Measurements from ENCODE around the gene USPL1.

USPL1 gene

GRCh38 chr13:30617315-30618185 lies at the start of gene USPL1:
USPL1 (plus strand) TSS chr13:30617920; CDS start chr13:30621141, 3,221 bp downstream.
- peaks cover 36% of the 10 kb centered on the region for H3K4me1 Mint-ChIP-seq (ENCODE audit: low read depth)
- H3K9me3 Mint-ChIP-seq (ENCODE audit: low read depth) = no peaks in the 10 kb centered on the region
- H3K27ac Mint-ChIP-seq = no peak within 1 kb of the TSS
- no peaks in the 10 kb centered on the region for H3K27me3 Mint-ChIP-seq
- H3K36me3 Mint-ChIP-seq = peaks cover 4% of the 10 kb centered on the region
- no peak within 1 kb of the TSS for H3K4me3 Mint-ChIP-seq

GRCh38 chr13:30569901-30570576 lies 47.7 kb upstream of the USPL1 start:
- Mint-ChIP-seq H3K4me1 (ENCODE audit: low read depth) (peaks cover 25% of the 10 kb centered on the region), H3K9me3 (ENCODE audit: low read depth) (no peaks in the 10 kb centered on the region), H3K4me3 (no peak overlapping the region), H3K36me3 (no peaks in the 10 kb centered on the region), H3K27ac (peak overlapping the region; percentile 3), H3K27me3 (no peaks in the 10 kb centered on the region)

- Mint-ChIP-seq H3K27ac (no peak overlapping the region), H3K4me1 (ENCODE audit: low read depth) (peaks cover 25% of the 10 kb centered on the region), H3K4me3 (no peak overlapping the region), H3K36me3 (no peaks in the 10 kb centered on the region), H3K27me3 (no peaks in the 10 kb centered on the region), H3K9me3 (ENCODE audit: low read depth) (no peaks in the 10 kb centered on the region)
Measured at GRCh38 chr13:30570691-30571090, 47.0 kb upstream of the USPL1 start.

- Mint-ChIP-seq H3K9me3 (ENCODE audit: low read depth) (no peaks in the 10 kb centered on the region), H3K27me3 (no peaks in the 10 kb centered on the region), H3K4me1 (ENCODE audit: low read depth) (peaks cover 44% of the 10 kb centered on the region)
Measured at GRCh38 chr13:30572859-30573275, 44.9 kb upstream of the USPL1 start.

DNA sequence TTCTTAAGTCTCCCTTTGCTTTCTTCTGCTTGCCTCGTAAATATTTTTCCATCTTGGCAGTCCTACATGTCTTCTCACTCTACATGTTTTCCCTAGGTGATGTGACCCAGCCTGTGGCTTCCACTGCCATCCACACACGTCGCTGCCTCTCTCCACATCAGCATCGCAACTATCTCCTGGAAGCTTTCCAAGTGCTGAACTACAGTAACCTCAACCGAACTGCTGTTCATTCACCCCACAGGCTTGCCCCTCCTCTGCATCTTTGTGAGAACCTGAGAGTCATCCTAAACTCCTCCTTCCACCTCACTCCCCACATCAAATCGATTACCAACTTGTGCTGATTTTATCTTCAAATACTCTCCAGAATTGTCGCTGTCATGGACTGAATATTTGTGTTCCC lies 41.2 kb upstream of the USPL1 start:
- Mint-ChIP-seq H3K27me3 (no peaks in the 10 kb centered on the region), H3K4me1 (ENCODE audit: low read depth) (peaks cover 42% of the 10 kb centered on the region), H3K4me3 (peak overlapping the region; percentile 0), H3K9me3 (ENCODE audit: low read depth) (no peaks in the 10 kb centered on the region), H3K27ac (no peak overlapping the region), H3K36me3 (no peaks in the 10 kb centered on the region)

More at GRCh38 chr13:30572859-30573275, 44.9 kb upstream of the USPL1 start:
- peak overlapping the region; percentile 67 for H3K27ac Mint-ChIP-seq
- no peaks in the 10 kb centered on the region for H3K36me3 Mint-ChIP-seq
- H3K4me3 Mint-ChIP-seq = peak overlapping the region; percentile 79

DNA sequence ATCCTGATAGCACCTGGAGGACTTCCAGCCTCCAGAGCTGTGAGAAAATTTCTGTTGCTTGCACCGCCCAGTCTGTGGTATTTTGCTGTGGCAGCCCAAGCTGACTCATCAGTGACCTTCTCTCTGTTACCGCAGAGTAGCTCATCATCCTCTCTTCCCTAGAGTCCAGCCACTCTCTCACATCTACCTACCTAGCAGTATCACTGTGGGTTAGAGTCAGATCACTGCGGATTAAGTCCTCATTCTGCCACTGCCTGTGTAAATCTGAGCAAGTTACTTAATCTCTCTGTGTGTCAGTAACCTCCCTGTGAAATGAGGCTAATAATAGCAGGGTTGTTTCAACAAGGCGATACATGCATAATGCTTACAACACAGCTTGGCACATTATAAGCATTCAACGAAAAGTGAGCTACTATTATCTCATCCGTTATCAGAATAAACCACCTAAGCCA lies 40.3 kb upstream of the USPL1 start:
- Mint-ChIP-seq H3K27me3 (no peaks in the 10 kb centered on the region), H3K4me3 (no peak overlapping the region), H3K27ac (no peak overlapping the region), H3K9me3 (ENCODE audit: low read depth) (no peaks in the 10 kb centered on the region), H3K4me1 (ENCODE audit: low read depth) (peaks cover 35% of the 10 kb centered on the region), H3K36me3 (no peaks in the 10 kb centered on the region)

DNA sequence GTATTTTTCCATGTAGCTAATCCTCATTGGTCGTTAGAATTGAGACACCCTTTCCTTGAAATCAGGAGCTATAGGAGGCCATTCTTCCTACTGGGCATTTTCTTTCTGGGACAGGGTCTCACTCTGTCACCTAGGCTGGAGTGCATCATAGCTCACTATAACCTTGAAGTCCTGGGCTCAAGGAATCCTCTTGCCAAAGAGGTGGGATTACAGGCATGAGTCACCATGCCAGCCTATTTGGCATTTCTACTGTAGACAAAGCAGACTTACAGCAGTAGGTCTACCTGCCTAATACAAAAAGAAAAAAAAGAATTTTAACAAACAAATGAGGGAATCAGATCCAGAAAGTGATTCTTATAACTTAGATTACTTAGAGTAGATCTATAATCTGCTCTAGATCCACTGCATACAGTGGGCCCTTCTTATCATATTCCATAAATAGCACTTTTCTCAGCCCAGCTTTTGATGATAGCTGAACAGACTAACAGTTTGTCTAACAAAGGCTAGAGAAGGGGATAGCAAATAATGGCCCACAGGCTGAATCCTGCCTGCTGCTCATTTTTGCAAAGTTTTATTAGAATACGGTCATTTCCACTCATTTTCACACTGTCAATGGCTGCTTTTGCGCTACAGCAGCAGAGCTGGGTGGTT lies 36.7 kb upstream of the USPL1 start:
- peaks cover 24% of the 10 kb centered on the region for H3K4me1 Mint-ChIP-seq (ENCODE audit: low read depth)
- no peaks in the 10 kb centered on the region for H3K36me3 Mint-ChIP-seq
- no peaks in the 10 kb centered on the region for H3K27me3 Mint-ChIP-seq
- no peak overlapping the region for H3K27ac Mint-ChIP-seq
- no peak overlapping the region for H3K4me3 Mint-ChIP-seq
- no peaks in the 10 kb centered on the region for H3K9me3 Mint-ChIP-seq (ENCODE audit: low read depth)

GRCh38 chr13:30581582-30581981 lies 36.1 kb upstream of the USPL1 start:
- peaks cover 19% of the 10 kb centered on the region for H3K4me1 Mint-ChIP-seq (ENCODE audit: low read depth)
- no peak overlapping the region for H3K27ac Mint-ChIP-seq
- H3K36me3 Mint-ChIP-seq = no peaks in the 10 kb centered on the region
- H3K4me3 Mint-ChIP-seq = no peak overlapping the region
- no peaks in the 10 kb centered on the region for H3K27me3 Mint-ChIP-seq
- H3K9me3 Mint-ChIP-seq (ENCODE audit: low read depth) = no peaks in the 10 kb centered on the region

DNA sequence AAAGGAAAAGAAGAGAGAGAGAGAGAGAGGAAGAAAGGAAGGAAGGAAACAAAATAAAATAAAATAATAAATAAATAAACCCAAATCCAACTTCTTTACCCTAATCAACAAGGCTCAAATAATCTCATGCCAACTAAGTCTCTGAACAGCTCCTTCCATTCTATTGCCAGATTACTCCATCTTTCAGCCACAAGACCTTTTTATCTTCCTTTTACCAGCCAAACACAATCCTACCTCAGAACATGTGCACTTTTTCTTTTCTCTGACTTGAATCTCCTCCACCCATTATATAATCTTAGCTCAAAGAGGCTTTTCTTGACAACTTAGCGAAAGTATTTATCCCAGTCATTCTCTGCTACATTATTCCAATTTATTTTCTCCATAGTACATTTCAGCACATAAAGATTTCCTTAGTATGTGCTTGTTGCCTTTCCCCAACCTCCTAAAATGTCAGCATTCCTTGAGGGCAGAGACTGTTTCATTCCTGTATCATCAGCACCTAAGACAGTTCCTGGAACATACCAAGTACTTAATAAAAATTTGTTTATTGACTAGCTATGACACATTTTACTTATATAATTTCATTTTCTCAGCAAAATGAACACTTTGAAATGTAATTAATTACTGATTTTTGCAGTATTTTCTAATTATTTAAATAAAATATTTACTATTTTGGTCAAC lies 33.5 kb upstream of the USPL1 start:
- no peaks in the 10 kb centered on the region for H3K36me3 Mint-ChIP-seq
- H3K4me3 Mint-ChIP-seq = no peak overlapping the region
- no peak overlapping the region for H3K27ac Mint-ChIP-seq
- no peaks in the 10 kb centered on the region for H3K4me1 Mint-ChIP-seq (ENCODE audit: low read depth)
- no peaks in the 10 kb centered on the region for H3K9me3 Mint-ChIP-seq (ENCODE audit: low read depth)
- H3K27me3 Mint-ChIP-seq = no peaks in the 10 kb centered on the region

- Mint-ChIP-seq H3K36me3 (no peaks in the 10 kb centered on the region), H3K9me3 (ENCODE audit: low read depth) (no peaks in the 10 kb centered on the region), H3K4me3 (no peak overlapping the region), H3K27ac (no peak overlapping the region), H3K4me1 (ENCODE audit: low read depth) (no peaks in the 10 kb centered on the region), H3K27me3 (no peaks in the 10 kb centered on the region)
Measured at GRCh38 chr13:30585748-30586262, 31.9 kb upstream of the USPL1 start.

DNA sequence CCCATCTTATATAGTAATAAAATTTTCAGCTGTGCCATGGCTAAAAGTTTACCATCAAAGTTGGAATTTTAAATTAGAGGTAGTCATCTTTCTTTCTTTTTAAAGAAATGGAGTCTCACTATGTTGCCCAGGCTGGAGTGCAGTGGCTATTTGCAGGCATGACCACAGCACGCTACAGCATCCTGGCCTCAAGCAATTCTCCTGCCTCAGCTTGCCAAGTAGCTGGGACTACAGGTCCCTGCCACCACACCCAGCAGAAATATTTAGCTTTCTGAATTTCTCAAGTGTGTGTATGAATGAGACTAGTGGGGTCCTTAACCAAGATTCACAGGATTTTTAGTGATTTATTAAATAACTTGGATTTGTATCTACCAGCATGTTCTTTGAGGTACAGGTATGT lies 30.5 kb upstream of the USPL1 start:
- Mint-ChIP-seq H3K27ac (no peak overlapping the region), H3K4me3 (no peak overlapping the region), H3K4me1 (ENCODE audit: low read depth) (no peaks in the 10 kb centered on the region), H3K9me3 (ENCODE audit: low read depth) (no peaks in the 10 kb centered on the region), H3K27me3 (no peaks in the 10 kb centered on the region), H3K36me3 (no peaks in the 10 kb centered on the region)

DNA sequence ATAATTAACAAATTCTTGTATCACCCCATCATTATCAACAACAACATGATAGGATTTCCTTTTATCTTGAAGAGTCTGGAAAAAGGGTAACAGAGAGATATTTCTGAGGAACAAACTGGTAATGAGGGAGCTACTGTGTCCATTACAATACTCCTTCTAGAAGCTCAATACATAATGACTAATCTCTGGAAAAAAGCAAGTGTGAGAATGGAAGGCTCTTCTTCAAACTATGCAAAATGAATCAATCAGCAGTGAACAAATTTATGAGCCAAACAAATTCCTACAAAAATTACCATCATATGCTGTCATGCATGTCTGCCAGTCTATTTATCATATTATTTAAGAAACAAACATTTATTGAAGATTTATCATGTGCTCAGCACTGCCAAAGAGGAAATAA lies 30.0 kb upstream of the USPL1 start:
- Mint-ChIP-seq H3K27me3 (no peaks in the 10 kb centered on the region), H3K36me3 (no peaks in the 10 kb centered on the region), H3K4me3 (no peak overlapping the region), H3K27ac (no peak overlapping the region), H3K9me3 (ENCODE audit: low read depth) (no peaks in the 10 kb centered on the region), H3K4me1 (ENCODE audit: low read depth) (no peaks in the 10 kb centered on the region)

GRCh38 chr13:30593001-30593400 lies 24.7 kb upstream of the USPL1 start:
- no peaks in the 10 kb centered on the region for H3K9me3 Mint-ChIP-seq (ENCODE audit: low read depth)
- no peaks in the 10 kb centered on the region for H3K27me3 Mint-ChIP-seq
- peaks cover 2% of the 10 kb centered on the region for H3K36me3 Mint-ChIP-seq
- H3K4me3 Mint-ChIP-seq = no peak overlapping the region
- no peaks in the 10 kb centered on the region for H3K4me1 Mint-ChIP-seq (ENCODE audit: low read depth)
- H3K27ac Mint-ChIP-seq = no peak overlapping the region

GRCh38 chr13:30600496-30600895 lies 17.2 kb upstream of the USPL1 start:
- Mint-ChIP-seq H3K27me3 (no peaks in the 10 kb centered on the region), H3K27ac (no peak overlapping the region), H3K4me1 (ENCODE audit: low read depth) (peaks cover 1% of the 10 kb centered on the region), H3K36me3 (no peaks in the 10 kb centered on the region), H3K9me3 (ENCODE audit: low read depth) (no peaks in the 10 kb centered on the region), H3K4me3 (no peak overlapping the region)
